ENCODE measurements around the gene SPEF1. TPM values are rescaled to one million over a fixed set of nuclear protein-coding genes. Genes with fewer than 3 reads are reported as not detected.
A peak's percentile ranks its signal among the peaks of the same experiment; 100 is the strongest.

Gene SPEF1
- total and polyA plus RNA-seq, 2 of the 13 experiments (the other 11 are each of a cell fraction or from before 2014, with no cell fraction given) = 0.11 to 0.27 TPM

DNA sequence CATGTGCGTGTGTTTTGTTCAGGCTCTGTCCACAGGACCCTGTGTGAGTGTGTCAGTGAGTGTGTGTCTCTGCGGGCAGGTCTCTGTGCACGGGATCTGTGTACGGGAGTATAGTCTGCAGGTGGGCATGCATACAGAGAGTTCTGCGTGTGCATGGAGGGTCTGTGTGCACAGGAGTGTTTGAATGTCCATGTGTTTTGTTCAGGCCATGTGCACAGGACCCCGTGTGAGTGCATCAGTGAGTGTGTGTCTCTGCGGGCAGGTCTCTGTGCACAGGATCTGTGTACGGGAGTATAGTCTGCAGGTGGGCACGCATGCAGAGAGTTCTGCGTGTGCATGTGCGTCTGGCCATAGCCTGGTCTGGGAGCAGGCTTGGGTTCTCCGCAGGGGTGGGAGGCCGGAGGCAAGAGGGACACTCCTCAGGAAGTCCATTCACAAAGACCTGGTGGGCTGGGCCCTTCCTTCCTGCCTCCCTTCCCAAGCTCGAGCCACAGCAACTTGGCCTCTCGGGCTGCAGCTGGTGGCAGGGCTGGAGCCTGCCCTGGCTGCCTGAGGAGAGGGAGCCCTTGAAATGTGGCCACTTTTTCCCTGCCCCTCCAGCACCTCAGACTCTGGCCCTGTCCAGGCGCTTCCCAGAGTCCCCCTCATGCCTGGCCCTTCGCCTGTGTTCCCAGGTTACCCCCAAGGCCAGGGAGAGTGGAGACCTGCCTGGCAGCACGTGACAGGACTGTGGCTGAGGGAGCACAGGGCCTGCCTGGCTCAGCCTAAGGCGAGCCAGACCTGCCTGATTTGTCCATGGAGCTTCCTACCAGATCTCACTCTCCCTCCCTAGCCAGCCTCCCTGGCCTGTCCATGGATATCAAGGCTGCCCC, 42.0 kb downstream of the SPEF1 start (continued):
- no peak for TF ChIP-seq ZNF354B (CRISPR knock-in tag; IDR thresholded peaks at IDR 0.05)
- peak; percentile 47 for TF ChIP-seq ZBTB7A (CRISPR knock-in tag; IDR thresholded peaks at IDR 0.05)
- peak; percentile 90 for TF ChIP-seq EED (CRISPR knock-in tag; IDR thresholded peaks at IDR 0.05)
- peak; percentile 69; the same call in 1 of the 2 replicates for TF ChIP-seq WIZ (CRISPR knock-in tag; IDR thresholded peaks at IDR 0.05)
- TF ChIP-seq, protein P1, sequence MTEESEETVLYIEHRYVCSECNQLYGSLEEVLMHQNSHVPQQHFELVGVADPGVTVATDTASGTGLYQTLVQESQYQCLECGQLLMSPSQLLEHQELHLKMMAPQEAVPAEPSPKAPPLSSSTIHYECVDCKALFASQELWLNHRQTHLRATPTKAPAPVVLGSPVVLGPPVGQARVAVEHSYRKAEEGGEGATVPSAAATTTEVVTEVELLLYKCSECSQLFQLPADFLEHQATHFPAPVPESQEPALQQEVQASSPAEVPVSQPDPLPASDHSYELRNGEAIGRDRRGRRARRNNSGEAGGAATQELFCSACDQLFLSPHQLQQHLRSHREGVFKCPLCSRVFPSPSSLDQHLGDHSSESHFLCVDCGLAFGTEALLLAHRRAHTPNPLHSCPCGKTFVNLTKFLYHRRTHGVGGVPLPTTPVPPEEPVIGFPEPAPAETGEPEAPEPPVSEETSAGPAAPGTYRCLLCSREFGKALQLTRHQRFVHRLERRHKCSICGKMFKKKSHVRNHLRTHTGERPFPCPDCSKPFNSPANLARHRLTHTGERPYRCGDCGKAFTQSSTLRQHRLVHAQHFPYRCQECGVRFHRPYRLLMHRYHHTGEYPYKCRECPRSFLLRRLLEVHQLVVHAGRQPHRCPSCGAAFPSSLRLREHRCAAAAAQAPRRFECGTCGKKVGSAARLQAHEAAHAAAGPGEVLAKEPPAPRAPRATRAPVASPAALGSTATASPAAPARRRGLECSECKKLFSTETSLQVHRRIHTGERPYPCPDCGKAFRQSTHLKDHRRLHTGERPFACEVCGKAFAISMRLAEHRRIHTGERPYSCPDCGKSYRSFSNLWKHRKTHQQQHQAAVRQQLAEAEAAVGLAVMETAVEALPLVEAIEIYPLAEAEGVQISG (CRISPR knock-in tag; IDR thresholded peaks at IDR 0.05) = no peak; the same call in 1 of the 2 replicates
- TF ChIP-seq KDM5B (CRISPR knock-in tag; IDR thresholded peaks at IDR 0.05; ENCODE audit: borderline replicate concordance) = peak; percentile 69; the same call in 1 of the 2 replicates
- 0 out of 2 replicates have a peak, but pooled peaks have one; percentile 9 for TF ChIP-seq ATAD3A (CRISPR knock-in tag; IDR thresholded peaks at IDR 0.05)
- TF ChIP-seq, protein P2, sequence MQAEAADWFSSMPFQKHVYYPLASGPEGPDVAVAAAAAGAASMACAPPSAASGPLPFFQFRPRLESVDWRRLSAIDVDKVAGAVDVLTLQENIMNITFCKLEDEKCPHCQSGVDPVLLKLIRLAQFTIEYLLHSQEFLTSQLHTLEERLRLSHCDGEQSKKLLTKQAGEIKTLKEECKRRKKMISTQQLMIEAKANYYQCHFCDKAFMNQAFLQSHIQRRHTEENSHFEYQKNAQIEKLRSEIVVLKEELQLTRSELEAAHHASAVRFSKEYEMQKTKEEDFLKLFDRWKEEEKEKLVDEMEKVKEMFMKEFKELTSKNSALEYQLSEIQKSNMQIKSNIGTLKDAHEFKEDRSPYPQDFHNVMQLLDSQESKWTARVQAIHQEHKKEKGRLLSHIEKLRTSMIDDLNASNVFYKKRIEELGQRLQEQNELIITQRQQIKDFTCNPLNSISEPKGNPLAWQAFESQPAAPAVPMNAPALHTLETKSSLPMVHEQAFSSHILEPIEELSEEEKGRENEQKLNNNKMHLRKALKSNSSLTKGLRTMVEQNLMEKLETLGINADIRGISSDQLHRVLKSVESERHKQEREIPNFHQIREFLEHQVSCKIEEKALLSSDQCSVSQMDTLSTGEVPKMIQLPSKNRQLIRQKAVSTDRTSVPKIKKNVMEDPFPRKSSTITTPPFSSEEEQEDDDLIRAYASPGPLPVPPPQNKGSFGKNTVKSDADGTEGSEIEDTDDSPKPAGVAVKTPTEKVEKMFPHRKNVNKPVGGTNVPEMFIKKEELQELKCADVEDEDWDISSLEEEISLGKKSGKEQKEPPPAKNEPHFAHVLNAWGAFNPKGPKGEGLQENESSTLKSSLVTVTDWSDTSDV (CRISPR knock-in tag; IDR thresholded peaks at IDR 0.05) = no peak
- no peak for TF ChIP-seq ZNF570 (CRISPR knock-in tag; IDR thresholded peaks at IDR 0.05; ENCODE audit: borderline replicate concordance)
- TF ChIP-seq, protein P3, sequence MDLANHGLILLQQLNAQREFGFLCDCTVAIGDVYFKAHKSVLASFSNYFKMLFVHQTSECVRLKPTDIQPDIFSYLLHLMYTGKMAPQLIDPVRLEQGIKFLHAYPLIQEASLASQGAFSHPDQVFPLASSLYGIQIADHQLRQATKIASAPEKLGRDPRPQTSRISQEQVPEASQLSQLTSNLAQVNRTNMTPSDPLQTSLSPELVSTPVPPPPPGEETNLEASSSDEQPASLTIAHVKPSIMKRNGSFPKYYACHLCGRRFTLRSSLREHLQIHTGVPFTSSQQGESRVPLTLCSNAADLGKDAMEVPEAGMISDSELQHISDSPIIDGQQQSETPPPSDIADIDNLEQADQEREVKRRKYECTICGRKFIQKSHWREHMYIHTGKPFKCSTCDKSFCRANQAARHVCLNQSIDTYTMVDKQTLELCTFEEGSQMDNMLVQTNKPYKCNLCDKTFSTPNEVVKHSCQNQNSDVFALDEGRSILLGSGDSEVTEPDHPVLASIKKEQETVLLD (CRISPR knock-in tag; IDR thresholded peaks at IDR 0.05; ENCODE audit: low read depth) = 0 out of 2 replicates have a peak, but pooled peaks have one; percentile 21
- 0 out of 2 replicates have a peak, but pooled peaks have one; percentile 83 for TF ChIP-seq ZNF83 (CRISPR knock-in tag; IDR thresholded peaks at IDR 0.05; ENCODE audit: borderline replicate concordance)
- peak; percentile 44 for TF ChIP-seq IKZF4 (CRISPR knock-in tag; IDR thresholded peaks at IDR 0.05; ENCODE audit: borderline replicate concordance, low read depth, not compliant biosample characterization)
- 0 out of 2 replicates have a peak, but pooled peaks have one; percentile 22 for TF ChIP-seq KLF15 (CRISPR knock-in tag; IDR thresholded peaks at IDR 0.05; ENCODE audit: borderline replicate concordance)
- TF ChIP-seq, protein P4, sequence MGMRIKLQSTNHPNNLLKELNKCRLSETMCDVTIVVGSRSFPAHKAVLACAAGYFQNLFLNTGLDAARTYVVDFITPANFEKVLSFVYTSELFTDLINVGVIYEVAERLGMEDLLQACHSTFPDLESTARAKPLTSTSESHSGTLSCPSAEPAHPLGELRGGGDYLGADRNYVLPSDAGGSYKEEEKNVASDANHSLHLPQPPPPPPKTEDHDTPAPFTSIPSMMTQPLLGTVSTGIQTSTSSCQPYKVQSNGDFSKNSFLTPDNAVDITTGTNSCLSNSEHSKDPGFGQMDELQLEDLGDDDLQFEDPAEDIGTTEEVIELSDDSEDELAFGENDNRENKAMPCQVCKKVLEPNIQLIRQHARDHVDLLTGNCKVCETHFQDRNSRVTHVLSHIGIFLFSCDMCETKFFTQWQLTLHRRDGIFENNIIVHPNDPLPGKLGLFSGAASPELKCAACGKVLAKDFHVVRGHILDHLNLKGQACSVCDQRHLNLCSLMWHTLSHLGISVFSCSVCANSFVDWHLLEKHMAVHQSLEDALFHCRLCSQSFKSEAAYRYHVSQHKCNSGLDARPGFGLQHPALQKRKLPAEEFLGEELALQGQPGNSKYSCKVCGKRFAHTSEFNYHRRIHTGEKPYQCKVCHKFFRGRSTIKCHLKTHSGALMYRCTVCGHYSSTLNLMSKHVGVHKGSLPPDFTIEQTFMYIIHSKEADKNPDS (CRISPR knock-in tag; IDR thresholded peaks at IDR 0.05) = peak; percentile 78; the same call in 1 of the 2 replicates
- TF ChIP-seq, protein P5, sequence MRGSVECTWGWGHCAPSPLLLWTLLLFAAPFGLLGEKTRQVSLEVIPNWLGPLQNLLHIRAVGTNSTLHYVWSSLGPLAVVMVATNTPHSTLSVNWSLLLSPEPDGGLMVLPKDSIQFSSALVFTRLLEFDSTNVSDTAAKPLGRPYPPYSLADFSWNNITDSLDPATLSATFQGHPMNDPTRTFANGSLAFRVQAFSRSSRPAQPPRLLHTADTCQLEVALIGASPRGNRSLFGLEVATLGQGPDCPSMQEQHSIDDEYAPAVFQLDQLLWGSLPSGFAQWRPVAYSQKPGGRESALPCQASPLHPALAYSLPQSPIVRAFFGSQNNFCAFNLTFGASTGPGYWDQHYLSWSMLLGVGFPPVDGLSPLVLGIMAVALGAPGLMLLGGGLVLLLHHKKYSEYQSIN (CRISPR knock-in tag; IDR thresholded peaks at IDR 0.05; ENCODE audit: borderline replicate concordance) = 0 out of 2 replicates have a peak, but pooled peaks have one; percentile 42
- TF ChIP-seq PHF5A (CRISPR knock-in tag; IDR thresholded peaks at IDR 0.05; ENCODE audit: low read depth, unreplicated experiment) = peak; percentile 44
